K562 (cell line): Measurements from ENCODE around the gene PPP1R14B. TPM values are rescaled to one million over a fixed set of nuclear protein-coding genes. Genes with fewer than 3 reads are reported as not detected.

Experiments used
- CHD2 ChIP-seq: IDR thresholded peaks from 2 replicates; pipeline ENCODE4 v1.6.1; 2011; ENCODE audit warnings: low read depth, low read length
- FIP1L1 ChIP-seq: fragments of 200-400 bp; formaldehyde crosslinking; IDR thresholded peaks from 2 replicates; pipeline ENCODE4 v1.6.1; 2018; ENCODE audit warnings: mild to moderate bottlenecking, low read depth, low read length; ENCODE audit not compliant: poor library complexity, severe bottlenecking
- GABPB1 ChIP-seq: sonication (generic); formaldehyde crosslinking; IDR thresholded peaks from 2 replicates; pipeline ENCODE4 v1.8.0; 2022; ENCODE audit warnings: mild to moderate bottlenecking, missing genetic modification reagents
- HCFC1 ChIP-seq: IDR thresholded peaks from 2 replicates; pipeline ENCODE4 v1.6.1; 2012; ENCODE audit warnings: low read depth, low read length, improper control_type of control experiment
- JUNB ChIP-seq: fragments of 450-650 bp; formaldehyde crosslinking; conservative IDR thresholded peaks from 2 replicates; pipeline ENCODE4 v1.4.0; 2020; ENCODE audit warnings: mild to moderate bottlenecking
- MYC ChIP-seq, 2 experiments: fragments of 250-450 bp in 1 of 2; sonication (Bioruptor Pico) in 1 of 2; IDR thresholded peaks; 2 replicates each; pipeline versions ENCODE4 v1.5.1 to v1.6.1; 2012 to 2021; ENCODE audit warnings: low read depth in 2 of 2, borderline replicate concordance in 1 of 2, improper control_type of control experiment in 1 of 2, low read length in 1 of 2, mild to moderate bottlenecking in 1 of 2, moderate library complexity in 1 of 2
- NR4A1 ChIP-seq, 2 experiments: fragments of 250-450 bp in 1 of 2; fragments of 450-650 bp in 1 of 2; sonication (Bioruptor Pico) in 1 of 2; IDR thresholded peaks; 2 replicates each; pipeline versions ENCODE4 v1.4.0 to v1.6.1; 2016 to 2020; ENCODE audit warnings: mild to moderate bottlenecking in 2 of 2, missing compliant biosample characterization in 1 of 2, missing genetic modification characterization in 1 of 2, moderate library complexity in 1 of 2
- POLR2B ChIP-seq: fragments of 450-650 bp; IDR thresholded peaks from 2 replicates; pipeline ENCODE4 v1.6.1; 2018; ENCODE audit warnings: low read depth; ENCODE audit not compliant: partially characterized antibody
- POU5F1 ChIP-seq: fragments of 150-350 bp; IDR thresholded peaks from 2 replicates; pipeline ENCODE4 v1.6.1; 2014; ENCODE audit warnings: borderline replicate concordance, low read length, low read depth, mild to moderate bottlenecking; ENCODE audit not compliant: partially characterized antibody
- RB1 ChIP-seq: fragments of 450-650 bp; IDR thresholded peaks from 2 replicates; pipeline ENCODE4 v1.6.1; 2017; ENCODE audit warnings: low read depth, mild to moderate bottlenecking
- ZNF79 ChIP-seq: fragments of 250-450 bp; sonication (Bioruptor Pico); IDR thresholded peaks from 2 replicates; pipeline ENCODE4 v1.4.0; 2020; ENCODE audit warnings: low read depth, mild to moderate bottlenecking, moderate library complexity
- polyA plus RNA-seq, 8 experiments: library from polyadenylated mRNA; depleted of rRNA in 4 of 8; stranded (reverse) in 5 of 8; unstranded in 3 of 8; fragments of >200 nt; fragmentation: Nextera tagmentation in 2 of 8; fragmentation: Illumina TruSeq in 1 of 8; extraction: Ambion mirVana in 2 of 8; extraction: Trizol in 1 of 8; gene quantifications; 2 replicates each; pipeline versions ENCODE4 v1.2.1 to v1.2.3, GENCODE V29; 2011 to 2014; ENCODE audit warnings: inconsistent platforms in 1 of 8, missing spikeins in 1 of 8
- total RNA-seq, 7 experiments: library from RNA; depleted of rRNA in 6 of 7; stranded (reverse); fragments of >200 nt in 6 of 7; fragmentation: Illumina TruSeq in 2 of 7; extraction: Trizol in 2 of 7; gene quantifications; 2 replicates each; pipeline versions ENCODE4 v1.2.1 to v1.2.3, GENCODE V29; 2011 to 2021; ENCODE audit warnings: low replicate concordance in 1 of 7
- TF ChIP-seq, protein P1 (sequence below): sonication (generic); formaldehyde crosslinking; IDR thresholded peaks from 2 replicates; pipeline ENCODE4 v1.8.1; 2023; ENCODE audit warnings: mild to moderate bottlenecking, missing genetic modification reagents
- TF ChIP-seq, protein P2 (sequence below), 2 experiments: fragments of 450-650 bp; IDR thresholded peaks; 2 replicates each; pipeline ENCODE4 v1.6.1; 2016; ENCODE audit warnings: mild to moderate bottlenecking in 2 of 2, borderline replicate concordance in 1 of 2, low read depth in 1 of 2, moderate library complexity in 1 of 2
- TF ChIP-seq, protein P3 (sequence below): sonication (generic); formaldehyde crosslinking; IDR thresholded peaks from 2 replicates; pipeline ENCODE4 v1.9.0; 2022; ENCODE audit warnings: mild to moderate bottlenecking, missing genetic modification reagents

Gene PPP1R14B
- total and polyA plus RNA-seq, 9 of the 15 experiments (the other 6 are each of a cell fraction or from before 2014, with no cell fraction given): 7.7 to 566 (median 212) TPM

DNA sequence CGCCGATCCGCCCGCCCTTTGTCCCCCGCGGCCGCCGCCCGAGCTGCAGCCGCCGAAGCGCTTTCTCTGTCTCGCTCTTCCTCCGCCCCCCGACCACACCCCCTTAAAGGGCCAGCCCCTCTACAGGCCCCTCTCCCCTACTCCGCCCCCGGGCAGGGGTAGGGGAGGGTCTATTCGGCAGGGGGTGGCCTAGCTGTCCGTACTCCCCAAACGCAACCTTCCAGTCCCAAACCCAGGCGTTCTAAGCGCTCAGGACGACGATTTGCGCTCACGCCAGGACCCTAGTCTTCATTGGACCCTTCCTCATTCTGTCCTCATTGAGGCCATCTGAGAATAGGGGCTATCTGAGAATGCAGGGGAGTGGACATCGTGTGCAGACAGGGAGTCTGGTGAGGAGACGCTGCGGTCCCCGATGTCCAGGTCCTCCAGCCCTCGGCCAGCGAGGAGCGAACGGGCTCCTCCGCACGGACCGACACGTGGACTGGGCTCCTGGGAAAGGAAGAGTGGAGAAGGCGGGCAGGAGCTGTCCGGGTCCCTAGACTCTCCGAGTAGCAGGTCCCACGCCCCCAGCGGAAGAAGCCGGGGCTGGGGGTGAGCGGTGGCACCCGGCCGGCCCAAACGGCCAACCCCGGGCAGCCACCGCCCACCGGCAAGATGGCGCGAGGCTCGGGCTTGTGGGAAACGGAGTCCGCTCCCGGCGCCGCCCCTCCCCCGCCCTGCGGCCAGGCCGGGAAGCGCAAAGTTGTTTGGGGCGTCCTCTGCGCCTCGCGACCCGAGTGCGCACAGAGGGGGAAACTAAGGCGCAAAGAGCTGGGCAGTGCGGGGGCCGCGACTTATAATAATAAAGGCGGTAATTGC, at the start of gene PPP1R14B (continued):
- TF ChIP-seq, protein P1, sequence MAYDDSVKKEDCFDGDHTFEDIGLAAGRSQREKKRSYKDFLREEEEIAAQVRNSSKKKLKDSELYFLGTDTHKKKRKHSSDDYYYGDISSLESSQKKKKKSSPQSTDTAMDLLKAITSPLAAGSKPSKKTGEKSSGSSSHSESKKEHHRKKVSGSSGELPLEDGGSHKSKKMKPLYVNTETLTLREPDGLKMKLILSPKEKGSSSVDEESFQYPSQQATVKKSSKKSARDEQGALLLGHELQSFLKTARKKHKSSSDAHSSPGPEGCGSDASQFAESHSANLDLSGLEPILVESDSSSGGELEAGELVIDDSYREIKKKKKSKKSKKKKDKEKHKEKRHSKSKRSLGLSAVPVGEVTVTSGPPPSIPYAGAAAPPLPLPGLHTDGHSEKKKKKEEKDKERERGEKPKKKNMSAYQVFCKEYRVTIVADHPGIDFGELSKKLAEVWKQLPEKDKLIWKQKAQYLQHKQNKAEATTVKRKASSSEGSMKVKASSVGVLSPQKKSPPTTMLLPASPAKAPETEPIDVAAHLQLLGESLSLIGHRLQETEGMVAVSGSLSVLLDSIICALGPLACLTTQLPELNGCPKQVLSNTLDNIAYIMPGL (CRISPR knock-in tag): peak; percentile 75; the same call in 1 of the 2 replicates
- TF ChIP-seq, protein P2, sequence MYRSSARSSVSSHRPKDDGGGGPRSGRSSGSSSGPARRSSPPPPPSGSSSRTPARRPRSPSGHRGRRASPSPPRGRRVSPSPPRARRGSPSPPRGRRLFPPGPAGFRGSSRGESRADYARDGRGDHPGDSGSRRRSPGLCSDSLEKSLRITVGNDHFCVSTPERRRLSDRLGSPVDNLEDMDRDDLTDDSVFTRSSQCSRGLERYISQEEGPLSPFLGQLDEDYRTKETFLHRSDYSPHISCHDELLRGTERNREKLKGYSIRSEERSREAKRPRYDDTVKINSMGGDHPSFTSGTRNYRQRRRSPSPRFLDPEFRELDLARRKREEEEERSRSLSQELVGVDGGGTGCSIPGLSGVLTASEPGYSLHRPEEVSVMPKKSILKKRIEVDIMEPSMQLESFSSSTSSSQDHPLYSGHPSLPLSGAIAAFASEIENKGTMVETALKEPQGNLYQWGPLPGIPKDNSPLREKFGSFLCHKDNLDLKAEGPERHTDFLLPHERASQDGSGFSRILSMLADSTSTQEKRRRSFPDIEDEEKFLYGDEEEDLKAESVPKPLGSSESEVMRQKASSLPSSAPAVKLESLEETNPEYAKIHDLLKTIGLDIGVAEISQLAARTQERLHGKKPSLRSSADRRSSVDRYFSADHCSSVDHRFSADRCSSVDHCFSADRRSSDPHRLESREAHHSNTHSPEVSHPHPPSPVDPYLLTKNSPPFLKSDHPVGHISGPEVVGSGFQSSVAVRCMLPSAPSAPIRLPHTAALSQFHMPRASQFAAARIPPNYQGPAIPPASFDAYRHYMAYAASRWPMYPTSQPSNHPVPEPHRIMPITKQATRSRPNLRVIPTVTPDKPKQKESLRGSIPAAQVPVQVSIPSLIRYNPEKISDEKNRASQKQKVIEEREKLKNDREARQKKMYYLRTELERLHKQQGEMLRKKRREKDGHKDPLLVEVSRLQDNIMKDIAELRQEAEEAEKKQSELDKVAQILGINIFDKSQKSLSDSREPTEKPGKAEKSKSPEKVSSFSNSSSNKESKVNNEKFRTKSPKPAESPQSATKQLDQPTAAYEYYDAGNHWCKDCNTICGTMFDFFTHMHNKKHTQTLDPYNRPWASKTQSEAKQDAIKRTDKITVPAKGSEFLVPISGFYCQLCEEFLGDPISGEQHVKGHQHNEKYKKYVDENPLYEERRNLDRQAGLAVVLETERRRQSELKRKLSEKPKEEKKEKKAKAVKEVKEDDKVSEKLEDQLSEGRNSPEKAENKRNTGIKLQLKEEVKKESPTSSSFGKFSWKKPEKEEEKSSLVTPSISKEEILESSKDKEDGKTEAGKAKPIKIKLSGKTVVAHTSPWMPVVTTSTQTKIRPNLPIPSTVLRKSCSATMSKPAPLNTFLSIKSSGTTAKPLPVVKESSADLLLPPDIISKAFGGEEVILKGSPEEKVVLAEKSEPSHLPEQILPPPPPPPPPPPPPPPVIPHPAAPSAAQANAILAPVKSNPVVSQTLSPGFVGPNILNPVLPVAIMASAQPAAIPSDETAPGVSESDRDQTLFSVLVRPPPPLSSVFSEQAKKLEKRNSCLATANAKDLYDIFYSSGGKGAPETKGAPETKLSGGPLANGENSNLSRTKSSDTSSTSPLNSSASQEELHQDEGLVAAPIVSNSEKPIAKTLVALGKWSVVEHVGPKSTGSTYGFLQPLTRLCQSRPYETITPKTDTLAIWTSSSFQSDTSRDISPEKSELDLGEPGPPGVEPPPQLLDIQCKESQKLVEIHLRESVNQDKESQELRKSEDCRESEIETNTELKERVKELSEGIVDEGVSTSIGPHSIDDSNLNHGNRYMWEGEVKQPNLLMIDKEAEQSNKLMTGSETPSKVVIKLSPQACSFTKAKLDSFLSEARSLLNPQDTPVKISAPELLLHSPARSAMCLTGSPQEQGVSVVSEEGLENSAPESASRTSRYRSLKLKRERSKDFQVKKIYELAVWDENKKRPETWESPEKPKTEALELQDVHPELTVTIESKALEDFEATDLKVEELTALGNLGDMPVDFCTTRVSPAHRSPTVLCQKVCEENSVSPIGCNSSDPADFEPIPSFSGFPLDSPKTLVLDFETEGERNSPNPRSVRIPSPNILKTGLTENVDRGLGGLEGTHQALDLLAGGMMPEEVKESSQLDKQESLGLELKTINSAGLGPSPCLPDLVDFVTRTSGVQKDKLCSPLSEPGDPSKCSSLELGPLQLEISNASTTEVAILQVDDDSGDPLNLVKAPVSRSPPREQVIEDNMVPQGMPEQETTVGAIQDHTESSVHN (IDR thresholded peaks at IDR 0.05; ENCODE audit: borderline replicate concordance in 1 of 2, low read depth in 1 of 2): no peak
- TF ChIP-seq HCFC1 (peak; percentile 95), JUNB (no peak), GABPB1 (CRISPR knock-in tag) (peak; percentile 85), RB1 (peak; percentile 89), POU5F1 (no peak), POLR2B (peak; percentile 77), NR4A1 (CRISPR knock-in tag; IDR thresholded peaks at IDR 0.05) (0 out of 2 replicates have a peak, but pooled peaks have one; percentile 50), NR4A1 (tag; IDR thresholded peaks at IDR 0.05) (0 out of 2 replicates have a peak, but pooled peaks have one; percentile 24), CHD2 (peak; percentile 67), ZNF79 (no peak), MYC (IDR thresholded peaks at IDR 0.05; ENCODE audit: low read depth, low read length) (peak; percentile 93), MYC (CRISPR knock-in tag; IDR thresholded peaks at IDR 0.05; ENCODE audit: borderline replicate concordance, low read depth) (0 out of 2 replicates have a peak, but pooled peaks have one; percentile 74), FIP1L1 (peak; percentile 62)
- TF ChIP-seq, protein P3, sequence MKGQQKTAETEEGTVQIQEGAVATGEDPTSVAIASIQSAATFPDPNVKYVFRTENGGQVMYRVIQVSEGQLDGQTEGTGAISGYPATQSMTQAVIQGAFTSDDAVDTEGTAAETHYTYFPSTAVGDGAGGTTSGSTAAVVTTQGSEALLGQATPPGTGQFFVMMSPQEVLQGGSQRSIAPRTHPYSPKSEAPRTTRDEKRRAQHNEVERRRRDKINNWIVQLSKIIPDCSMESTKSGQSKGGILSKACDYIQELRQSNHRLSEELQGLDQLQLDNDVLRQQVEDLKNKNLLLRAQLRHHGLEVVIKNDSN (CRISPR knock-in tag): peak; percentile 69
